SKM-1 treated with dmso at 0.1 percent for 144 hours (cell line): Measurements from ENCODE around the gene SERP2.
"Not testable (repeated sequence)": the region's sequence is repeated elsewhere in the genome, so short reads cannot be mapped to it uniquely, and the experiment has no call there.

Experiments used
- DNase-seq: peaks from one replicate; lab custom pipeline; 2025; ENCODE audit not compliant: unreplicated experiment; lab: John Stamatoyannopoulos, UW

The SERP2 gene

DNA sequence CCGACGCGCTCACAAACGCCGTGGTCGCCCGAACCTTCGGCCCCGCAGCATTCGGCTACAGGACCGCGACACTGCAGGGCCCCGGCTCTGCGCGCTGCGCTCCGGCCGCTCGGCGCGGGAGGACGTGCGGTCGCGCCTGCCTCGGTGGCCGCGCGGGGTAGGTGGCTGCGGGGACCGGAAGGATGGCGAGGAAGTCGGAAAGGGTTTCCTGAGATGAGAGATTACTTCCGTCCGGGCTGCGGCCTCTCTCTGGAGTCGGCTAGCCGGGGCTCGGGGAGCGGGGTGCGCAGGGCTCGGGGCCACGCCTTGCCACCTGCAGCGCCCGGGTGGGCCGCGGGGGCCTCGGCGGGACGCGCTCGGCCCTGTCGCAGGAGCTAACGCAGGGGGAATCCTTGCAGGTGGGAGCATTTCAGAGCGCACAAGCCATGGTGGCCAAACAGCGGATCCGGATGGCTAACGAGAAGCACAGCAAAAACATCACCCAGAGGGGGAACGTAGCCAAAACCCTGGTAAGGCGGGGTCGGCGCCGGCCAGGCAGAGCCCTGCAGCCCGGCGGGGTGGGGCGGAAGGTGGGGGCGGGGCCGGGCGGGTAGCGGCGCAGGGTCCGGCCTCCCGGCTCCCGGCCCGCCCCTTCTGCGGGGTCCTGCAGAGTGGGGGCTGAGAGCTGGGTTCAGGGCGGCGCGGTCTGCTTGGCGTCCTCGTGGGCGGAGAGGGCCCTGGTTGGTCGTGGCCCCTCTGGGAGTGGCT is at the start of gene SERP2:
Gene SERP2, plus strand, starts transcription at position 224 of the 747 bp plus-strand sequence. Its CDS starts 202 bp downstream, at position 426.
- no peak for DNase-seq

DNA sequence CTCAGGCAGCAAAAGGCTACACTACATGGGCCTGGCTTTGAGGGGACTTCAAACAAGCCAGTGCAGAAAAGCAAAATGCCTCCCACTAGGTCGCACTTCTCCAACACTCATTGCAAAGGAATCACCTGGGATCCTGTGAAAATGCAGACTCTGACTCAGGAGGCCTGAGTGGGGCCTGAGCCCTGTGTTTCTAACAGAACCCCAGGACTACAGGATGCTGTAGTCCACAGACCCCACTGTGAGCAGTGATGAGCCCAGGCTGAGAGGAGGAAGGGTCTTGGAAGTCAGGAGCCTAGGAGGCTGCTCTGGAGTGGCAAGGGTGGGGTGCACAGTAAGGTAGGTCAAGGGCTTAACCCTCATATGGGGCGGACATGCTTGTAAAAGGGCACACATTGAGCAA is 46.7 kb upstream of the SERP2 start:
- DNase-seq: no peak

DNA sequence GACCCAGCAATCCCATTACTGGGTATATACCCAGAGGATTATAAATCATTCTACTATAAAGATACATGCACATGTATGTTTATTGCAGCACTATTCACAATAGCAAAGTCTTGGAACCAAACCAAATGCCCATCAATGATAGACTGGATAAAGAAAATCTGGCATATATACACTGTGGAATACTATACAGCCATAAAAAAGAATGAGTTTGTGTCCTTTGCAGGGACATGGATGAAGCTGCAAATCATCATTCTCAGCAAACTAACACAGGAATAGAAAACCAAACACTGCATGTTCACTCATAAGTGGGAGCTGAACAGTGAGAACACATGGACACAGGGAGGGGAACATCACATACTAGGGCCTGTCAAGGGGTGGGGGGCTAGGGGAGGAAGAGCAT is 44.6 kb upstream of the SERP2 start:
- not testable (repeated sequence) for DNase-seq

DNA sequence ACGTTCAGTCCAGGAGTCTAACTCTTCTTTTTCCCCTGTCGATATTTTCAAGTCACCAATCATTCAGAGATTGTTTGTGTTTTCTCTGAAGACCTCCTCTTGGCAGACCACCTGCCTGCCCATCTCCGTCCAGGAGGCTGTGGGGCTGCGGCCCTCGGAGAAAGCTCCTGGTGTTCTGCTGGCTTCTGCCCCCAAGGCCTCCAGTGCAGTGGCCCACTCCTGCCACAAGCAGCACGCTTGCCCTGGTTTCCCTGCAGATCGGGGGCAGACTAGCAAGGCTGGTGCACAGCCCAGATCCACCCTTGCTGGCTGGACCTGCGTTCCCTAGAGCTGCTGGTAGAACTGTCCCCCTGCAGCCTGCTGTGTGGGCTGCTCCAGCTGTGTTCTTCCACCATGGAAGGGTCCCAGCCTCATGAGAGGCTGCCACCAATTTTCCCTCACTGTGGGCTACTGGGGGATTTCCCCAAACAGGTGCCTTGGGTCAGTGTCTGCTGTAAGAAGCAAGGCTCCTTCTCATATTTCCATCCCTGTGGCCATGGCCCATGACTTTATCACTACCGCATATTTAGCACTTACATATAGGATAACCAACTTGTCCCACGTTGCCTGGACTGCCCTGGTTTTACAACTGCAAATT is 43.6 kb upstream of the SERP2 start:
- no peak for DNase-seq

DNA sequence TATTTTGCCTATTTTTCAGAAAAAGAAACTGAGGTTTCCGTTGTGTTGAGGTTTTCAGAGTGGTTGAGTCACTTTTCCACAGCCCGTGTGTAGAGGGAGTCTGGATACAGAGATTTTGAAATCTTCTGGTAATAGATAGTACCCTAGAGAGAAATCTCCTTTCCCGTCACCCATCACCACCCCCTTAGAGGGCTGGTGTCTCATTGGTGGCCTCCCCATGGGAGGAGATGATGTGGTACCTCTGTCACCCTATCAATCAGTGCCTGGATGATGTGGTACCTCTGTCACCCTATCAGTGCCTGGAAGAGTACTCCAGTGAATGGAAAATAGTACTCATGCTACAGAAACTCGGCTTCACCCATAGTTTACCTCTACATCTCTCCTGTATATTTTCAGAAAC is 42.2 kb upstream of the SERP2 start:
- DNase-seq: no peak

DNA sequence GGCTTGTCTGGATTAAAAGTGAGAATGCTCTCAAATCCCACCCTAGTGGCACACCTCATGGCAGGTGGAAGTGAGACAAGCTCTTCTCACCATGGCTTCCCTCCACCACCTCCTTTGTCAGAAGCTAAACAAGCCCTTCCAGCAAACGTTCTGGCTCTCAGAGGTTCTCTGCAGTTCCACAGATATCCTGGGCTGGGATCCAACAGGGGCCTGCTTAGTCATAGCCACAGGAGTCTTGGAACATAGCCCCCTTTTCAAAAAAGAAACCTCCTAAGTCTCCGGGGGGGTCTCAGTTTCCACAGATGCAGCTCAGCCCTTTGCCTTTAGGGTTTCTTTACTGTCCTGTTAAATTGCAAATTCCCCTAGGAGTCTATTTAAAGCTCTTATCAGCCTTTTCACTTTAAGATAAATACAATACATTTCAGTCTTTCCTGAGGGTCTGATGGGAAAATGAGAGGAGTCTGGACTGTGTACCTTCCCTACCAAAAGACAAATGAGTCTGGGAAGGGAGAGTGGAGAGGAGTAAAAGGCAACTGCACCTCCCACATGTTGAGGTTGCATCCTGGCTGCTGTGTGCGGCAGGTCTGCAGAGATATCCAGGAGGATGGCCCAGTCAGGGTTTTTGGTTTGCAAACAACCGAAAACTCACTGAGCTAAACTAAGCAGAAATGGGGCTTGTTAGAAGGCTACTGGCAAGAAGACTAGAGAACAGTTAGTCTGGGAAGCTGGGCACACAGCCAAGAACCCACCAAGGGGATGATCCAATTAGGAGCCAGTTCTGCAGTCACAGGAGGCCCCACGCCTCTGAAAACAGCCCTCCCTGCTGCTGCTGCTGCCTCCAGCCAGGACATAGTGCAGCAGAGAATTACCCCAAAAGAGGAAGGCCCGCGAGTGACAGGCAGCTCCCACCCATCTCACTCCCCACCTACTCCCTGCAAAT is 41.4 kb upstream of the SERP2 start:
- no peak for DNase-seq

DNA sequence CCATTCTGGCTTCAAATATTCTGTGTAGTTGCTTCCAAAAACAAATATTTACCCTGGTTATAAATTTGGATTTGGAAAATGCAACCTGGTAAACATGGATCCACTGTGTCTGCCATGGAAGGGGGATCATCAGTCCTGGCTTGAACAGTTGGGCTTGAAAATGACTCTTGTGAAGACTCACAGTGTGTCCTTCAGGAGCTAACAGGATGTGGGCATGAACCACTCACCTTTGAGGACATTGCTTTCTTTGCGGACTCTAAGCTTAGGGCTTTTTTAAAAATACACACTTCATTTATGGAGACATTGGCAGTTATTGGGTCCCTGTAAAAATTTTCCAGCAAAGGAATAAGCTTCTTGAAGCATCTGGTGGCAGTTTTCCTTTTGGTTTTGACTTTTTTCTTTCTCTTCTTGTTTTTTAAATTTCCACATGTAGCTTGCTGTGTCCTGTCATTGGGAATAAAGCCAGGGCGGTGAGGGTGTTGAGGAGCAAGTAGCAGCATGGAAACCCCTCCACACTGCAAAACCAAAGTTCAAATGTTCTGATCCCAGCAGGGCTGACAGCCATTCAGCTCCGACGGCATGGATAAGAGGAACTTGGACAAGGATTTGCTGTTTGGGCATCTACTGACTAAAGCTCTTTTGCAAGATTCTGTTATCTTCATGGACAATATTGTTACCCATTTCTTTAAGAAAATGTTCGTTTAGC is 39.5 kb upstream of the SERP2 start:
- no peak for DNase-seq

DNA sequence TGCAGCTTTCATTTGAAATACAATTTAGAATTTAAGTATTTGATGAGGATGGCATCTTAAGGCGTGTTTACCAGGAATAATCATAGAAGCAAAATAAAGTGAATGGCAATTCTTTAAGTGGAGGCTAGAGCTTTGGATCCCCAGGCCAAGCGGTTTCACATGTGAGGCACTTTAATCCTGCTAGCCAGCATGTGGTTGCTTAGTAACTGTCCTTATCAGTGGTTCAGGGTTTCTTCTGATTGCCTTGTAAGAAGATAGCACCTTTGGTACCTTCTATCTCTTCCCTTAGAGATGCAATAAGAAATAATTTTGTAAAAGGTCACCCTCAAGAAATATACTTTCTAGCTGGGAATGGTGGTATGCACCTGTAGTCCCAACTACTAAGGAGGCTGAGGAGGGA is 38.9 kb upstream of the SERP2 start:
- no peak for DNase-seq

DNA sequence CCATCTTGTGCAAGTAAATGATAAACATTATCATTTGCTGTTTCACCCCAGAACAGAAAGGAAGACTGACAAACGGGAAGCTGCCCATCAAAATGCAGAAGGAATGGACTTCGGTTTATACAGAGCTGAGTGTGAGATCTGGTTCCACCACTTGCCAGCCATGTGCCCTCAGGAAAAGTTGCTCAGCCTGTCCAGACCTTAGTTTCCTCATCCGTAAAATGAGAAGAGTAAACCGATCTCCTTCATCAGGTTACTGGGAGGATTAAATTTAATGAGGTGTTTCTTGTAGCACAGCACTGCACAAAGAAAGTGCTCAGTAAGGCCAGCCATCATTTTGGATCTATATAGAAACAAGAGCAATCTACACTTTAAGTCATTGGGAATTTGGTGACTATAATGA is 36.7 kb upstream of the SERP2 start:
- no peak for DNase-seq

DNA sequence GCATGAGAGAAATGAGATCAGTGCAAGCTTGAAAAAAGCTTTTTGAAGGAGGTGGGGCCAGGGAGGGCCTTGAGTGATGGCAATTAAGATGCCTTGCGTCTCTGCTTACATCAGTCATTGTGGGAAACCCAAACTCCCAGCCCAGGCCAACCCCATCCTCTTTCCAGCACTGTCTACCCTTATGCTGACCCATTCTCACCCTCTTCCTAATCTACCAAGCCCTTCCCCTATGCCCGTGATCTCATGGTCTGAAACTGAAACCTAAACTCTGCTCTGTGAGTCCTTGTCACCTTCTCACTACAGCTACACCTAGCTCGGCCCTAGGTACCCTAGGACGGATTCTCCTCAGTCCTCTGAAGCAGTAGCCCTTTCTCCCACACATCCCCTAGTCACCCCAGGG is 36.0 kb upstream of the SERP2 start:
- no peak for DNase-seq

DNA sequence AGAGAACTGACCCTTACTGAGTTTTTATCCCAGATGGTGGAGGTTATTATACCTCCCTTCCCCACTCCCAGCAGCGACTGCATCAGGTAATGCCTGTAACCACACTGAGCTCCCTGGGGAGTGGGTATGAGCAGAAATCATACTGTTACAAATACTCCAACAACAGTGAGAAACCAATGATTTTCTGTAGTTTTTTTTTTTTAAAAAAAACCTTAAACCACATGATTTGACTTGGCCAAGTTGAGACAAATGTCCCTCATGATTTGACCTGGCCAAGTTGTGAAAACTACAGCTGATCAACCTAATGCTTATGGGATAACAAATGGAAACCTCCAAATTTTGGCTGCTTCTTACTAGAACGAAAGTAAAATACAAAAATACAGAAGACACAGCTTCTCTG is 33.1 kb upstream of the SERP2 start:
- no peak for DNase-seq

DNA sequence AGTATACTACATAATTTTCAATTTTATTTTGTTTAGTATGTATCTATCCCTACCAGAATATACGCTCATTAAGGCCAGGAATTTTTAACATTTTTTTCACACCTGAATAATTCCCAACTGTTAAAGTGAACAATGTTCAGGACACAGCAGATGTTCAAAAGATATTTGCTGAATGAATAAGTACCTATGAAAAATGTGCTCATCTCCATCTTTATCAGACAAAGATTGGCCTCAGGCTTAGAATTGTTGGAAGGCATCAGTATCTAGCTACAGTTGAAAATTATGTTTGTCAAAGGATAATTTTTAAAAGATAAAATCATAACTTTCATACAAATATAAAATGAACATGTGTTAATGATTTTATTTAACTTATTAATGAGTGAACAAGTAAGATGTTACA is 30.9 kb upstream of the SERP2 start:
- DNase-seq: no peak

DNA sequence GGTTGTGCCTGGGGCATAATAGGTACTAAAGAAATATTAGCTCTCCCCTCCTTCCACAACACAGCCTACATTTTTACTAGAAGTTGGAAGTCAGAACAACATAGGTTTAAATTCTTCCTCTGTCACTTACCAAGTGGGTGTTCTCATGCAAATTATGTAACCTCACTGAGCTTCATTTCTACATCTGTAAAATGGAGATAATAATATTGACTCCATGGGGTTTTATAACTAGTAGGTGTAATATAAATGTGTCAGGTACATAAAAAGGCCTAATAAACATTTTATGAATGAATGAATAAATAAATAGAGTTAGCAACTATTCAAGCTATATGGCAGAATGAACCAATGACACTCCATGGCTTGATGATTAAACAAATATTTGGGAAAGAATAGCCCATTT is 27.1 kb upstream of the SERP2 start:
- no peak for DNase-seq

DNA sequence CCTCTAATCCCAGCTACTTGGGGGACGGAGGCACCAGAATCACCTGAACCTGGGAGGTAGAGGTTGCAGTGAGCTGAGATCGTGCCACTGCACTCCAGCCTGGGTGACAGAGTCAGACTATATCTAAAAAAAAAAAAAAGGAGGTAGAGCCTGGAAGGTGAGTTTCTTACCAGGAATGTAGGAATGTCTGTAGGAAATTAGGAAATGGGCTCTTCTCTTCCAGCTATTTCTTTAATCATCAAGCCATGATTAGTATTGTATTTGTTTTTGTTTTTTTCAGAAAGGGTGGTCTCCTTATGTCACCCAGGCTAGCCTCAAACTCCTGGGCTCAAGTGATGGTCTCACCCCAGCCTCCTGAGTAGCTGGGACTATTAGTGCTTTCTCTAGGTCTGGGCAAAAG is 26.3 kb upstream of the SERP2 start:
- DNase-seq: no peak

DNA sequence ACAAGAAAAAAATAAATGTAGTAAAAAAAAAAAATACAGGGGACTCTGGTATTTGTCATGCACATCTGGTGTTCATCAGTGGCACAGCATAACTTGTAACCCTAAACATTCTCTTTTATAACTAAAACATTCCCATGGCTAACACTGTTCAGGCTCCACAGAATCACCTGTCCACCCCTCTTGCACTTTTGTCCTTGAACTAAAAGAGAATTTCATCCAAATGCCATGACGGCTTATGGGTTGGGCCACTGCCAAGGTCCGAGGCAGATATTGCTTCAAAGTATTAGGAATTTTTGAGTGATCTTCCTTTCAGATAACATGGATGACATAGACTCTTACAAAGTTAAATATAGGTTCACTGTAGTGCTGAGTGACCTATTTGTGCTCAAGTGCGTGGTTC is 25.7 kb upstream of the SERP2 start:
- no peak for DNase-seq

DNA sequence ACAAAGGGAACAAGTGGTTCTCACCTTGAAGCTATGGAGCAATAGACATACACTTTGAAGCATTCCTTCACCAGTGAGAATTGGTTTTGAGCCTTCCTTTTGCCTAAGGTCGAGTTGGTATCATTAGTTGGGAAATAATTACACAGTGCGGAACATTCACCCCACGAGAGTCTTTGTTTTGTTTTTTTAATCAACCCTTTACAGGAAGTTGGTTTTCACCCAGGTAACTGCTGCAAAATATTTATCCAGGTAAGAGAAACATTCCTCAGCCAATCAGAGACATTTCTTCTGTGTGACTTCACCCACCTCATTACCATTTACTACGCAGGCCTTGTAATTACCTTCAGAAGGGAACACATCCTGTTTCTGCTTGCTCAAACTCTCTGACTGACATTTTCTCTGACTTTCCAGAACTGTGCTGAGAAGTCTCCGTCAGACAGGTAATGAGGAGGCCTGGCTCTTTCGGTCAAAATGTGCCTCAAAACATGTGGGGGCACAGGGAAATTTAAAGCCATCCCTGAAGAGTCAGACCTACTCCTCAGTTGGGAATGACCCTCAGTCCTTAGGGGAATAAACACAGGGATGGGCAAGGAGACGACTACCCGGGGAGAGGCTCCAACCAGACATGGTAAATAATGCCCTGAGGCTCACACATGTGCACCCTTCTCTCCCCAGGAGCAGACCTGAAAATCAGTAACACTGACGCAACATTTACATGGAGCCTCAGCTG is 22.7 kb upstream of the SERP2 start:
- no peak for DNase-seq

DNA sequence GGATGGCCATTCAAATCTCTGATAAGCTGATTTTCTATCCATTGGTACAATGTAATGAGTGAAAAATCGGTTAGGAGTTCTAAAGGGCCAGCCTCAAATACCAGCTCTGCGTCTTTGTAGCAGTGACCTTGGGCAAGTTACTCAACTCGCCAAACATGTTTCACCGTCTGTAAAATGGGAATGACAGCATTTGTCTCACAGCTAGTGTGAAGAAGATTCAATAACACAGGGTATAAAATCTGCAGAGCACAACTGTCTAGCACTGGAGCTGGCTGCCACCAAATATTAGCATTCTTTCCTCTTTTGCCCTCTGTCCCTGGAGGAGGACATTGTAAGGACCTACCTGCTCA is 22.1 kb upstream of the SERP2 start:
- no peak for DNase-seq

DNA sequence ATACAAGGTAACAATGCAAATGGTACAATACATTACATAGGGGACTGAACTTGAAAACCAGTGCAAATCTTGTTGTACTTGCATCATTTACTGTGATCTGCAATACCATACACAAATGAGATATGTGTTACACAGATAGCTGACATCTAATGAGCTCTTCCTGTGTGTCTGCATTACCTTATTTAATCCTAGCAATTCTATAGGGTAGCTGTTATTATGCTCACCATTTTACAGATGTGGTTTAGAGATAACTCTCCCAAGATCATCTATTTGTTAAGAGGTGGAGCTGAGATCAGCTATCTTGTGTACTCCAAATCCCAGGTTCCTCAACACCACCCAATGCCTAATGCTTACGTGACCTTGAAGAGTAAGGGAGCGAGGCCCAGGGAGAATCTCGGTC is 21.4 kb upstream of the SERP2 start:
- DNase-seq: no peak

DNA sequence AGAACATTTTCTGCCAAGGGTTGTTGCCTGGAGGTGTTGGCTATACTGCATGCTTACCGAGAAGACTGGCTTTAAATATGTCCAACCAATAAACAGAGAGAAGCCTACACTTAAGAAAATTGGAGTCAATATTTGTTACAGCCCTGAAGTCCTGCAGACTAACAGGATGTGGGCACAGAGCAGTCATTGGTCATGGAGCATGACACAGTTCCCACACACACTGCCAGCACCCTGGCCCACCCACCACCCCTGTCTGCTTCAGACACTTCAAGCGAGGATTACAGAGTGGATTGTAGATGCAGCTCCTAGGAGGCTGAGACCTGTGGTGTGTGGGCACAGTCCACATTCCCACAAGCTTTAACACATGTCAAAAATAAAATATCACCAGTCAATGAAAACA is 21.0 kb upstream of the SERP2 start:
- no peak for DNase-seq

DNA sequence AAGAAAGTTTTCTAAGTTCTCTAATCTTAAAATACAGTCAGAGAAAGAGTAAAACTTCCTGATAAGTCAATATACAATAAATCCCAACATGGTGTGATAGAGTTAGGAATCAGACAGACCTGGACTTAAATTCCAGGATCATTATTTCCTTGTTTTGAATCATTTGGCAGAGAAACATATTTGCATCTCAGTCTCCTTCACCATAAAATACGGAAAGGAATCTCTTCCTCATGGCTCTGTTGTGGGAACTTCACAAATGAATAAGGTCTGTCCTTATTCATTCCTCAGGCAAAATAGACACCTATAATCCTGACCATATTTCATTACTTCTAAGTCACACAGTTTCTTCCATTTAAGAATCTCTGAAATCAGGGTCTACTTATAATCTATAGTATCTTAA is 19.3 kb upstream of the SERP2 start:
- DNase-seq: no peak

DNA sequence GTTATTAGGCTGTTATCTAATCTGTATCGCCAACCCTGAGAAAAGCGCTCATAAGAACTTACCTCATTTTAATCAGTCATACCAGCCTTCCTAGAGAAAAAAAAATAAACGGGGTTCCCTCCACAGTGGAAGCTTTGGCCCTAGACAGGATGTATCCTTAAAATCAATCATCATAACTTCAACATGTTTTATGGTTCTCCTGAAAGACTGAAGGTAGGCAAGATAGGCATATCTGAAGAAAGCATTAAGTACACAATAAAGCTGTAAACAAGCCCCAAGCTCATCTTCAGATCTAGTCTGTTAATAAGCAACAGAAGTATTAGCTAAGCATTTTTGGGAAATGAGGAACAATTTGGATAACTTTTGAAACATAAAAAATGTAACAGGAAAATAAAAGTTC is 18.7 kb upstream of the SERP2 start:
- DNase-seq: no peak
